Body of pancreas (tissue), 4 donors: ENCODE data around the gene ATG7.

Experiments used
- POLR2A ChIP-seq, 3 donors: fragments of 450-650 bp; IDR thresholded peaks; one replicate each; pipeline ENCODE4 v1.6.1; 2016; ENCODE audit warnings: antibody characterized with exemption in 3 of 3, mild to moderate bottlenecking in 2 of 3
- TF ChIP-seq, protein P1 (sequence below), 7 experiments: fragments of 450-650 bp in 4 of 7; fragments of 200-600 bp in 3 of 7; sonication (generic) in 3 of 7; IDR thresholded peaks; one replicate each; pipeline ENCODE4 v1.5.1; 2016 to 2019; ENCODE audit warnings: antibody characterized with exemption in 7 of 7

GRCh38 chr3:11606865-11607440 is 334.8 kb downstream of the ATG7 start:
- TF ChIP-seq, protein P1, sequence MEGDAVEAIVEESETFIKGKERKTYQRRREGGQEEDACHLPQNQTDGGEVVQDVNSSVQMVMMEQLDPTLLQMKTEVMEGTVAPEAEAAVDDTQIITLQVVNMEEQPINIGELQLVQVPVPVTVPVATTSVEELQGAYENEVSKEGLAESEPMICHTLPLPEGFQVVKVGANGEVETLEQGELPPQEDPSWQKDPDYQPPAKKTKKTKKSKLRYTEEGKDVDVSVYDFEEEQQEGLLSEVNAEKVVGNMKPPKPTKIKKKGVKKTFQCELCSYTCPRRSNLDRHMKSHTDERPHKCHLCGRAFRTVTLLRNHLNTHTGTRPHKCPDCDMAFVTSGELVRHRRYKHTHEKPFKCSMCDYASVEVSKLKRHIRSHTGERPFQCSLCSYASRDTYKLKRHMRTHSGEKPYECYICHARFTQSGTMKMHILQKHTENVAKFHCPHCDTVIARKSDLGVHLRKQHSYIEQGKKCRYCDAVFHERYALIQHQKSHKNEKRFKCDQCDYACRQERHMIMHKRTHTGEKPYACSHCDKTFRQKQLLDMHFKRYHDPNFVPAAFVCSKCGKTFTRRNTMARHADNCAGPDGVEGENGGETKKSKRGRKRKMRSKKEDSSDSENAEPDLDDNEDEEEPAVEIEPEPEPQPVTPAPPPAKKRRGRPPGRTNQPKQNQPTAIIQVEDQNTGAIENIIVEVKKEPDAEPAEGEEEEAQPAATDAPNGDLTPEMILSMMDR (IDR thresholded peaks at IDR 0.05): no peak
- no peak for TF ChIP-seq POLR2A (IDR thresholded peaks at IDR 0.05)
